Fibroblast of skin of back (primary cell): Measurements from ENCODE around the gene ANKDD1A.

ENCODE experiments used
- DNase-seq: peaks from one replicate; pipeline ENCODE4 v3.0.0-alpha.2; 2013

The ANKDD1A gene

GRCh38 chr15:64970698-64971097, 59.0 kb downstream of the ANKDD1A start:
- DNase-seq, result no peak

- DNase-seq, result no peak
Observed at GRCh38 chr15:64975390-64975789, 63.7 kb downstream of the ANKDD1A start.

GRCh38 chr15:64979252-64979710, 67.6 kb downstream of the ANKDD1A start:
- DNase-seq, result no peak

- no peak for DNase-seq
Observed at GRCh38 chr15:64981812-64982431, 70.2 kb downstream of the ANKDD1A start.

GRCh38 chr15:64982472-64982871, 70.8 kb downstream of the ANKDD1A start:
- DNase-seq, result no peak

GRCh38 chr15:64985366-64986033, 73.8 kb downstream of the ANKDD1A start:
- DNase-seq, result peak; percentile 35

- DNase-seq, result no peak
Observed at GRCh38 chr15:64987136-64987535, 75.4 kb downstream of the ANKDD1A start.

- DNase-seq, result peak; percentile 91
Observed at GRCh38 chr15:64989416-64990167, 77.9 kb downstream of the ANKDD1A start, which contains the start of gene SPG21. SPG21 (minus strand) TSS chr15:64989914; CDS start chr15:64983569, 6,345 bp downstream.

GRCh38 chr15:64990168-64990470, 78.4 kb downstream of the ANKDD1A start:
- no peak for DNase-seq

- no peak for DNase-seq
Observed at GRCh38 chr15:64991536-64992135, 79.9 kb downstream of the ANKDD1A start.

- no peak for DNase-seq
Observed at GRCh38 chr15:64993290-64993689, 81.6 kb downstream of the ANKDD1A start.

- no peak for DNase-seq
Observed at GRCh38 chr15:64997066-64997465, 85.4 kb downstream of the ANKDD1A start.

- no peak for DNase-seq
Observed at GRCh38 chr15:64997745-64998375, 86.2 kb downstream of the ANKDD1A start.

GRCh38 chr15:65004993-65005392, 93.3 kb downstream of the ANKDD1A start:
- DNase-seq, result no peak

GRCh38 chr15:65006876-65007275, 95.2 kb downstream of the ANKDD1A start:
- DNase-seq, result no peak
